ENCODE results near the gene RNFT2.

Gene RNFT2

DNA sequence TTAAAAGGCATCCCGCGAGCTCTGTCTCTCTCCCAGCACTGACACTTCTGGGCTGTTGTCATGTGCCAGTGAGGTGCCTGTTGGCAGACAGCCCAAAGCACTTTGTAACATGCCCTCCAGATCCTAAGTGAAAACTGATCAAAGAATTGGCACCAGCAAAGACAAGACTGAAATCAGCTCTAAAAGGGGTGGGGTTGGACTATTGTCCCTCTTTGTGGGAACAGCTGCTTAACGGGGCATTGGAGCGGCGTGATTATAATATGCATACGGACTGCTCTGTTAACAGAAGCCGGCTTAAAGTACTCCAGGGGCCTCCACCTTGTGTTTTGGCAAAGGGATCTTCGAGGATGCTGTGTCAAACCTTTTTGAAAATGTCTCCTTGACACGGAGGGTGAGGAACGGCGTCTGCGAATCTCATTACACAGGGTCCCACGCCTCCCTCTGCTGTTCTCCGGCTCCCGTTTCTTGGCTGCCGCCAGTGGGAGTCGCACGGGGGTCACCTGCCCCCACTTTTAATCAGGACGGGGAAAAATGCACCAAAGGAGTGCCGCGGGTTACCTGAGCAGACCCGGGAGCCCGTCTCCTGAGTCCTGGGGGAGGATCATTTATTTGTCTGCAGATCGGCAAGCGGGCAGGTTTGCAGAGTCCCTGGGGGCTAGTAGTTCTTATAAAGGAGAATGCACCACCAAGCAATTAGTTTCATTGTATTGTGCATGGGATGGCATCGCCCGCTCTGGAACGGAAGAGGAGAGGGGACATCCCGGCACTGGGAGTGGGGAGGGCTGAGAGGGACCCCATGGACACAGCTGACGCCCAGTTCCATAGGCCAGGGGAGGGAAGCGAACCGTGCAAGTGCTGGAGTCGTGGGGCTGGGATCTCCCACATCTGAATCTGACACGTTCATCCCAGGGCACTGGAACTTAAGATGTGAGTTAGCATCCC lies 44.6 kb upstream of the RNFT2 start:
- H3K4me3 ChIP-seq (replicated peaks in 1 of 2; ENCODE audit: low read depth in 2 of 2, low read length in 2 of 2), result no peak overlapping the region
- no peak for DNase-seq (ENCODE audit: low read depth in 2 of 2)
- no peak for TF ChIP-seq CTCF (IDR thresholded peaks at IDR 0.05; ENCODE audit: low read depth, low read length)

GRCh38 chr12:116694653-116695463 lies 43.3 kb upstream of the RNFT2 start:
- no peak for DNase-seq (ENCODE audit: low read depth in 2 of 2)
- H3K4me3 ChIP-seq (replicated peaks in 1 of 2; ENCODE audit: low read depth in 2 of 2, low read length in 2 of 2), result no peak overlapping the region
- TF ChIP-seq CTCF (IDR thresholded peaks at IDR 0.05; ENCODE audit: low read depth, low read length), result no peak

- H3K4me3 ChIP-seq (replicated peaks in 1 of 2; ENCODE audit: low read depth in 2 of 2, low read length in 2 of 2), result no peak overlapping the region
- TF ChIP-seq CTCF (IDR thresholded peaks at IDR 0.05; ENCODE audit: low read depth, low read length), result no peak
- no peak for DNase-seq (ENCODE audit: low read depth in 2 of 2)
Measured at GRCh38 chr12:116695464-116695725, 42.7 kb upstream of the RNFT2 start.

- DNase-seq (ENCODE audit: low read depth in 2 of 2), result peak; percentile 21 to 31
- peak; percentile 26 for TF ChIP-seq CTCF (IDR thresholded peaks at IDR 0.05; ENCODE audit: low read depth, low read length)
Measured at GRCh38 chr12:116697305-116697704, 40.8 kb upstream of the RNFT2 start.

DNA sequence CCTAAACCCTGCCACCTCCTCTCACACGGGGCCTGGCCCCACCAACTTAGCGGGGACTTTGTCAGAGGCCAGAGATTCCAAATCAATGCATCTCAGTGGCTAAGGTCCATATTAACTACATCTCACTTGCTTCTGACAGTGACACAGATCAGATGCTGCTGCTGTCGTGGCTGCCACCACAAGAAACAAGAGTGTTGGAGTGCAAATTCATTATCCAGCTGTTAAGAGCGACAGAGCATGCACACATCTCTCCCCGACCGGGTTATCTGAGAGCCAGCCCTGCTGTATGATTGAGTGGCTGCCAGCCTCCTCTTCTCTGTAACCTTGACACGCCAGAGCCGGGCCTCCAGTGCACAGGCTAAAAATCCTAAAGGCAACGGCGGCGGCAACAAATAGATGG lies 40.4 kb upstream of the RNFT2 start:
- no peak for TF ChIP-seq CTCF (IDR thresholded peaks at IDR 0.05; ENCODE audit: low read depth, low read length)
- no peak overlapping the region for H3K4me3 ChIP-seq (replicated peaks in 1 of 2; ENCODE audit: low read depth in 2 of 2, low read length in 2 of 2)
- no peak for DNase-seq (ENCODE audit: low read depth in 2 of 2)

More at GRCh38 chr12:116697305-116697704, 40.8 kb upstream of the RNFT2 start:
- H3K4me3 ChIP-seq (replicated peaks in 1 of 2; ENCODE audit: low read depth in 2 of 2, low read length in 2 of 2), result no peak overlapping the region

DNA sequence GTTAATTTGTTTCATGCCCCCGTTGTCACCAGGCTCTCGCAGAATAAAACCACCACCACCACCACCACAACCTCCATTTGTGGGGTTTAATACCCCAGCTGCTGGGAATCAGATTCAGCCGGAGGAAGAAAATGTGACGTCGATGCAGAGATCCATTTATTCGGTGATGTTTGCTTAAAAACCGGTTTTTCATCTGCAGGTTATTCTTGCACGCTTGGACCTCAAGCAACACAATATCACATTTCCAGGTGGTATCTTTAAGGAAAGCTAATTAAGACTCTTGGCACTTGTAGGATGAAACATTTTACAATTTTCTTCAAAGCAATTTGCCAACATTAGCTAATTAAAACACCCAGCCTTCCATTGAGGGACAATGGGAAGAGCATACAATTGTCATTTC lies 40.0 kb upstream of the RNFT2 start:
- no peak for DNase-seq (ENCODE audit: low read depth in 2 of 2)
- H3K4me3 ChIP-seq (replicated peaks in 1 of 2; ENCODE audit: low read depth in 2 of 2, low read length in 2 of 2), result no peak overlapping the region
- no peak for TF ChIP-seq CTCF (IDR thresholded peaks at IDR 0.05; ENCODE audit: low read depth, low read length)
